WTC11 (cell line): ENCODE data around the gene LMOD1. TPM values are rescaled to one million over a fixed set of nuclear protein-coding genes. Genes with fewer than 3 reads are reported as not detected.

Source experiments
- ATAC-seq: fragments of 200-7000 bp; cut with Tn5 transposase; 2 replicates; pipeline ENCODE4 v1.10.0; 2021; ENCODE audit warnings: mild to moderate bottlenecking, moderate library complexity
- CTCF ChIA-PET: fragments of 300-600 bp; sonication (Branson Sonifier 250); formaldehyde crosslinking; loops from one replicate; lab custom pipeline; 2021; ENCODE audit warnings: antibody characterized with exemption; lab: Charles Lee
- POLR2A ChIA-PET: fragments of 350-600 bp; sonication (Branson Sonifier 250); formaldehyde crosslinking; loops from one replicate; lab custom pipeline; 2021; ENCODE audit warnings: antibody characterized with exemption; lab: Charles Lee
- DNase-seq: peaks from one replicate; pipeline ENCODE4 v3.0.0; 2021; ENCODE audit warnings: low spot score
- H3K27ac Mint-ChIP-seq: 2 replicates; pipeline ENCODE4 v1.8.0; 2021; ENCODE audit warnings: mixed read lengths
- H3K27me3 Mint-ChIP-seq: 2 replicates; pipeline ENCODE4 v1.8.0; 2021; ENCODE audit warnings: low read depth, mild to moderate bottlenecking, moderate library complexity, mixed read lengths
- H3K36me3 Mint-ChIP-seq: 2 replicates; pipeline ENCODE4 v1.8.0; 2021; ENCODE audit warnings: mixed read lengths
- H3K4me1 Mint-ChIP-seq: 2 replicates; pipeline ENCODE4 v1.8.0; 2022; ENCODE audit warnings: mixed read lengths
- H3K4me3 Mint-ChIP-seq: 2 replicates; pipeline ENCODE4 v1.8.0; 2021; ENCODE audit warnings: mild to moderate bottlenecking, moderate library complexity, mixed read lengths
- H3K9me3 Mint-ChIP-seq: 2 replicates; pipeline ENCODE4 v1.8.0; 2021; ENCODE audit warnings: mixed read lengths
- ATF1 ChIP-seq: sonication (generic); formaldehyde crosslinking; IDR thresholded peaks from 2 replicates; pipeline ENCODE4 v1.8.1; 2023; ENCODE audit warnings: mild to moderate bottlenecking, moderate library complexity, missing genetic modification reagents
- CBFB ChIP-seq: sonication (generic); formaldehyde crosslinking; IDR thresholded peaks from 2 replicates; pipeline ENCODE4 v1.8.1; 2022; ENCODE audit warnings: mild to moderate bottlenecking, low read depth, missing genetic modification reagents
- CREB1 ChIP-seq: sonication (generic); formaldehyde crosslinking; IDR thresholded peaks from 2 replicates; pipeline ENCODE4 v1.8.0; 2023; ENCODE audit warnings: mild to moderate bottlenecking, missing genetic modification reagents
- CREM ChIP-seq: sonication (generic); formaldehyde crosslinking; IDR thresholded peaks from 2 replicates; pipeline ENCODE4 v1.8.1; 2022; ENCODE audit warnings: mild to moderate bottlenecking, missing genetic modification reagents, moderate library complexity
- ESRRA ChIP-seq: sonication (generic); formaldehyde crosslinking; IDR thresholded peaks from 2 replicates; pipeline ENCODE4 v1.8.1; 2022; ENCODE audit warnings: mild to moderate bottlenecking, missing genetic modification reagents, borderline replicate concordance
- FOXP1 ChIP-seq: sonication (generic); formaldehyde crosslinking; IDR thresholded peaks from 2 replicates; pipeline ENCODE4 v1.8.0; 2022; ENCODE audit warnings: missing genetic modification reagents, mild to moderate bottlenecking, moderate library complexity, borderline replicate concordance
- GTF2I ChIP-seq: fragments of 250-450 bp; sonication (Bioruptor Pico); conservative IDR thresholded peaks from 2 replicates; pipeline ENCODE4 v1.4.0; 2021; ENCODE audit warnings: mild to moderate bottlenecking
- NFYB ChIP-seq: sonication (generic); formaldehyde crosslinking; conservative IDR thresholded peaks from 2 replicates; pipeline ENCODE4 v1.8.0; 2022; ENCODE audit warnings: low read depth, missing genetic modification reagents
- ZNF121 ChIP-seq: sonication (generic); formaldehyde crosslinking; IDR thresholded peaks from 2 replicates; pipeline ENCODE4 v1.8.0; 2023; ENCODE audit warnings: missing genetic modification reagents
- ZNF317 ChIP-seq: sonication (generic); formaldehyde crosslinking; IDR thresholded peaks from 2 replicates; pipeline ENCODE4 v1.8.1; 2023; ENCODE audit warnings: low read depth, mild to moderate bottlenecking, moderate library complexity, missing genetic modification reagents, borderline replicate concordance
- ZNF416 ChIP-seq: fragments of 250-450 bp; sonication (Bioruptor Pico); IDR thresholded peaks from 2 replicates; pipeline ENCODE4 v1.9.0; 2021; ENCODE audit warnings: mild to moderate bottlenecking, inconsistent platforms
- total RNA-seq: library from RNA; stranded (reverse); gene quantifications from 3 replicates; pipeline ENCODE4 v1.2.3, GENCODE V29; 2021
- TF ChIP-seq, protein P1 (sequence below): sonication (generic); formaldehyde crosslinking; IDR thresholded peaks from 2 replicates; pipeline ENCODE4 v1.8.1; 2022; ENCODE audit warnings: mild to moderate bottlenecking, moderate library complexity, missing genetic modification reagents
- TF ChIP-seq, protein P2 (sequence below): sonication (generic); formaldehyde crosslinking; IDR thresholded peaks from 2 replicates; pipeline ENCODE4 v1.8.0; 2022; ENCODE audit warnings: mild to moderate bottlenecking, missing genetic modification reagents
- TF ChIP-seq, protein P3 (sequence below): sonication (generic); formaldehyde crosslinking; IDR thresholded peaks from 2 replicates; pipeline ENCODE4 v1.8.1; 2023; ENCODE audit warnings: mild to moderate bottlenecking, missing genetic modification reagents, borderline replicate concordance
- TF ChIP-seq, protein P4 (sequence below): fragments of 250-450 bp; sonication (Bioruptor Pico); conservative IDR thresholded peaks from 2 replicates; pipeline ENCODE4 v1.9.0; 2021; ENCODE audit warnings: mild to moderate bottlenecking
- TF ChIP-seq, protein P5 (sequence below): sonication (generic); formaldehyde crosslinking; IDR thresholded peaks from 2 replicates; pipeline ENCODE4 v1.8.1; 2022; ENCODE audit warnings: low read depth, mild to moderate bottlenecking, moderate library complexity, missing genetic modification reagents, borderline replicate concordance
- TF ChIP-seq, protein P6 (sequence below): sonication (generic); formaldehyde crosslinking; IDR thresholded peaks from 2 replicates; pipeline ENCODE4 v1.8.1; 2022; ENCODE audit warnings: low read depth, missing genetic modification reagents, borderline replicate concordance

The LMOD1 gene
- total RNA-seq, 1 experiment from 2014 or later, result 1.5 TPM

DNA sequence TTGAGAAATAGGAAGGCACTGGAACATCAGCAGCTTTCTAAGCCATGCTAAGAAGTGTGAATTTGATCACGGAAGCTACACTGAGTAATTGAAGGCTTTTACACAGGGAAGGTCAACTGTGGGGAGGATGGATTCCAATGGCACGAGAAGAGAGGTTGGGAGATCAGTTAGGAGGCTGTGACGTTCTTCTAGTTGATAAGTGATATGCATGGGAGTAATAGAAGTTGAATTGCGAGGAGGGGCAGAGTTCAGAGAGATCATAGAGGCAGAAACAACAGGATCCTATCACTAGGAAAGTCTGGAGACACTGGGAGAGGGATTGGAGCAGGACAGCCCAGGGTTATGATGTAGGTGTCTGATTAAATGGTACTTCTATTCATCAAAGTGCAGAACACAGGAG is 16.2 kb downstream of the LMOD1 start:
- ChIA-PET CTCF (interaction anchor here (1.2 kb wide), 1 partner anchor 34 kb away, joined by 4 read pairs; no protein-coding TSS in a partner anchor), POLR2A (no interaction called here)
- Mint-ChIP-seq H3K27me3 (no peaks in the 10 kb centered on the region), H3K4me1 (no peaks in the 10 kb centered on the region), H3K36me3 (no peaks in the 10 kb centered on the region), H3K27ac (no peak overlapping the region), H3K9me3 (no peaks in the 10 kb centered on the region), H3K4me3 (no peak overlapping the region)
- TF ChIP-seq, protein P1, sequence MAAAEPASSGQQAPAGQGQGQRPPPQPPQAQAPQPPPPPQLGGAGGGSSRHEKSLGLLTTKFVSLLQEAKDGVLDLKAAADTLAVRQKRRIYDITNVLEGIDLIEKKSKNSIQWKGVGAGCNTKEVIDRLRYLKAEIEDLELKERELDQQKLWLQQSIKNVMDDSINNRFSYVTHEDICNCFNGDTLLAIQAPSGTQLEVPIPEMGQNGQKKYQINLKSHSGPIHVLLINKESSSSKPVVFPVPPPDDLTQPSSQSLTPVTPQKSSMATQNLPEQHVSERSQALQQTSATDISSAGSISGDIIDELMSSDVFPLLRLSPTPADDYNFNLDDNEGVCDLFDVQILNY (CRISPR knock-in tag), result no peak
- TF ChIP-seq CREM (CRISPR knock-in tag), result no peak
- TF ChIP-seq, protein P2, sequence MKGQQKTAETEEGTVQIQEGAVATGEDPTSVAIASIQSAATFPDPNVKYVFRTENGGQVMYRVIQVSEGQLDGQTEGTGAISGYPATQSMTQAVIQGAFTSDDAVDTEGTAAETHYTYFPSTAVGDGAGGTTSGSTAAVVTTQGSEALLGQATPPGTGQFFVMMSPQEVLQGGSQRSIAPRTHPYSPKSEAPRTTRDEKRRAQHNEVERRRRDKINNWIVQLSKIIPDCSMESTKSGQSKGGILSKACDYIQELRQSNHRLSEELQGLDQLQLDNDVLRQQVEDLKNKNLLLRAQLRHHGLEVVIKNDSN (CRISPR knock-in tag), result no peak
- TF ChIP-seq, protein P3, sequence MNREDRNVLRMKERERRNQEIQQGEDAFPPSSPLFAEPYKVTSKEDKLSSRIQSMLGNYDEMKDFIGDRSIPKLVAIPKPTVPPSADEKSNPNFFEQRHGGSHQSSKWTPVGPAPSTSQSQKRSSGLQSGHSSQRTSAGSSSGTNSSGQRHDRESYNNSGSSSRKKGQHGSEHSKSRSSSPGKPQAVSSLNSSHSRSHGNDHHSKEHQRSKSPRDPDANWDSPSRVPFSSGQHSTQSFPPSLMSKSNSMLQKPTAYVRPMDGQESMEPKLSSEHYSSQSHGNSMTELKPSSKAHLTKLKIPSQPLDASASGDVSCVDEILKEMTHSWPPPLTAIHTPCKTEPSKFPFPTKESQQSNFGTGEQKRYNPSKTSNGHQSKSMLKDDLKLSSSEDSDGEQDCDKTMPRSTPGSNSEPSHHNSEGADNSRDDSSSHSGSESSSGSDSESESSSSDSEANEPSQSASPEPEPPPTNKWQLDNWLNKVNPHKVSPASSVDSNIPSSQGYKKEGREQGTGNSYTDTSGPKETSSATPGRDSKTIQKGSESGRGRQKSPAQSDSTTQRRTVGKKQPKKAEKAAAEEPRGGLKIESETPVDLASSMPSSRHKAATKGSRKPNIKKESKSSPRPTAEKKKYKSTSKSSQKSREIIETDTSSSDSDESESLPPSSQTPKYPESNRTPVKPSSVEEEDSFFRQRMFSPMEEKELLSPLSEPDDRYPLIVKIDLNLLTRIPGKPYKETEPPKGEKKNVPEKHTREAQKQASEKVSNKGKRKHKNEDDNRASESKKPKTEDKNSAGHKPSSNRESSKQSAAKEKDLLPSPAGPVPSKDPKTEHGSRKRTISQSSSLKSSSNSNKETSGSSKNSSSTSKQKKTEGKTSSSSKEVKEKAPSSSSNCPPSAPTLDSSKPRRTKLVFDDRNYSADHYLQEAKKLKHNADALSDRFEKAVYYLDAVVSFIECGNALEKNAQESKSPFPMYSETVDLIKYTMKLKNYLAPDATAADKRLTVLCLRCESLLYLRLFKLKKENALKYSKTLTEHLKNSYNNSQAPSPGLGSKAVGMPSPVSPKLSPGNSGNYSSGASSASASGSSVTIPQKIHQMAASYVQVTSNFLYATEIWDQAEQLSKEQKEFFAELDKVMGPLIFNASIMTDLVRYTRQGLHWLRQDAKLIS (CRISPR knock-in tag), result no peak
- TF ChIP-seq FOXP1 (CRISPR knock-in tag), result no peak
- no peak for TF ChIP-seq ZNF121 (CRISPR knock-in tag)
- no peak for TF ChIP-seq ATF1 (CRISPR knock-in tag)
- TF ChIP-seq, protein P4, sequence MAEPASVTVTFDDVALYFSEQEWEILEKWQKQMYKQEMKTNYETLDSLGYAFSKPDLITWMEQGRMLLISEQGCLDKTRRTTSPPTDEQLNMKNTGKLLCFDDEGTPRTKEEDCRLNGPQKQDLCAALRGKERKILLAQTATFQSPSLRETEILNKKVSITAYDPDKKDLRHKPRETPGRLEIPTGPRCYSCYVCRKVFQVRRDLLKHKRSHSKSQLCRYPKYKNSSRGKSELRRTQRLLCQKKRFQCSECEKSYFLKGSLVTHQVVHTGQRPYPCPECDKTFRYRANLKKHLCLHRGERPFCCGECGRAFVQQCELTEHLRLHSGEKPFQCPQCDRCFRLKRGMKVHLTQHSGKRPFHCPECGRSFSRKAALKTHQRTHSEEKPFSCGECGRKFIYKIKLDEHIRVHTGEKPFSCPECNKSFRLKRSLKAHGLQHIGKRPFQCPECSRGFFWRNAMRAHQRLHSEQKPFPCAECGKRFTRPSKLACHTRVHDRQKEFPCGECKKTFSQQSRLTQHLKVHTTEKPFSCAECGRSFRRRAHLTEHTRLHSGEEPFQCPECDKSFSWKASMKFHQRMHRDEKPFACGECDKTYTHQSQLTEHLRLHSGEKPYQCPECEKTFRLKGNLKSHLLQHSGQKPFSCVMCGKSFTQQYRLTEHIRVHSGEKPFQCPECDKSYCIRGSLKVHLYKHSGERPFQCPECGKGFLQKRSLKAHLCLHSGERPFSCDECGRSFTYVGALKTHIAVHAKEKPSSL (CRISPR knock-in tag), result no peak
- no peak for TF ChIP-seq NFYB (CRISPR knock-in tag)
- TF ChIP-seq CBFB (CRISPR knock-in tag), result no peak
- TF ChIP-seq ESRRA (CRISPR knock-in tag), result no peak
- TF ChIP-seq, protein P5, sequence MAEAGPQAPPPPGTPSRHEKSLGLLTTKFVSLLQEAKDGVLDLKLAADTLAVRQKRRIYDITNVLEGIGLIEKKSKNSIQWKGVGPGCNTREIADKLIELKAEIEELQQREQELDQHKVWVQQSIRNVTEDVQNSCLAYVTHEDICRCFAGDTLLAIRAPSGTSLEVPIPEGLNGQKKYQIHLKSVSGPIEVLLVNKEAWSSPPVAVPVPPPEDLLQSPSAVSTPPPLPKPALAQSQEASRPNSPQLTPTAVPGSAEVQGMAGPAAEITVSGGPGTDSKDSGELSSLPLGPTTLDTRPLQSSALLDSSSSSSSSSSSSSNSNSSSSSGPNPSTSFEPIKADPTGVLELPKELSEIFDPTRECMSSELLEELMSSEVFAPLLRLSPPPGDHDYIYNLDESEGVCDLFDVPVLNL, result no peak
- TF ChIP-seq GTF2I (CRISPR knock-in tag), result no peak
- TF ChIP-seq CREB1, result no peak
- no peak for TF ChIP-seq ZNF317 (CRISPR knock-in tag)
- TF ChIP-seq ZNF416 (CRISPR knock-in tag), result no peak
- TF ChIP-seq, protein P6, sequence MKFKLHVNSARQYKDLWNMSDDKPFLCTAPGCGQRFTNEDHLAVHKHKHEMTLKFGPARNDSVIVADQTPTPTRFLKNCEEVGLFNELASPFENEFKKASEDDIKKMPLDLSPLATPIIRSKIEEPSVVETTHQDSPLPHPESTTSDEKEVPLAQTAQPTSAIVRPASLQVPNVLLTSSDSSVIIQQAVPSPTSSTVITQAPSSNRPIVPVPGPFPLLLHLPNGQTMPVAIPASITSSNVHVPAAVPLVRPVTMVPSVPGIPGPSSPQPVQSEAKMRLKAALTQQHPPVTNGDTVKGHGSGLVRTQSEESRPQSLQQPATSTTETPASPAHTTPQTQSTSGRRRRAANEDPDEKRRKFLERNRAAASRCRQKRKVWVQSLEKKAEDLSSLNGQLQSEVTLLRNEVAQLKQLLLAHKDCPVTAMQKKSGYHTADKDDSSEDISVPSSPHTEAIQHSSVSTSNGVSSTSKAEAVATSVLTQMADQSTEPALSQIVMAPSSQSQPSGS (CRISPR knock-in tag), result no peak
- DNase-seq (no peak), ATAC-seq (no peak)
